H9 (cell line): Measurements from ENCODE around the gene ASPA. TPM values are rescaled to one million over a fixed set of nuclear protein-coding genes. Genes with fewer than 3 reads are reported as not detected.

ENCODE experiments used
- DNase-seq: peaks from one replicate; pipeline ENCODE4 v3.0.0-alpha.2; 2017
- H2AFZ ChIP-seq: one replicate; pipeline ENCODE4 v1.6.1; 2013; ENCODE audit warnings: mild to moderate bottlenecking, low read length, control low read depth, moderate library complexity
- H2AK5ac ChIP-seq: 2 replicates; pipeline ENCODE4 v1.6.1; 2013; ENCODE audit warnings: low read length, control low read depth, mixed read lengths; ENCODE audit not compliant: insufficient read length
- H2BK120ac ChIP-seq: one replicate; pipeline ENCODE4 v1.6.1; 2013; ENCODE audit warnings: low read depth, mild to moderate bottlenecking, low read length, control low read depth, inconsistent platforms; ENCODE audit not compliant: poor library complexity, severe bottlenecking
- H2BK12ac ChIP-seq: 2 replicates; pipeline ENCODE4 v1.6.1; 2013; ENCODE audit warnings: low read length, control low read depth, mixed read lengths, low read depth; ENCODE audit not compliant: insufficient read length
- H2BK15ac ChIP-seq: 2 replicates; pipeline ENCODE4 v1.6.1; 2013; ENCODE audit warnings: low read depth, low read length, control low read depth
- H2BK20ac ChIP-seq: one replicate; pipeline ENCODE4 v1.6.1; 2013; ENCODE audit warnings: low read depth, mild to moderate bottlenecking, low read length, control low read depth, inconsistent platforms; ENCODE audit not compliant: poor library complexity, severe bottlenecking
- H2BK5ac ChIP-seq: 2 replicates; pipeline ENCODE4 v1.6.1; 2013; ENCODE audit warnings: low read length, control low read depth, mixed read lengths; ENCODE audit not compliant: insufficient read length
- H3K14ac ChIP-seq: 2 replicates; pipeline ENCODE4 v1.6.1; 2013; ENCODE audit warnings: low read length, control low read depth; ENCODE audit not compliant: insufficient read depth
- H3K18ac ChIP-seq: 2 replicates; pipeline ENCODE4 v1.6.1; 2013; ENCODE audit warnings: low read depth, mild to moderate bottlenecking, mixed read lengths, low read length, control low read depth; ENCODE audit not compliant: insufficient read length
- H3K23ac ChIP-seq: 2 replicates; pipeline ENCODE4 v1.6.1; 2013; ENCODE audit warnings: low read length, control low read depth, mixed read lengths, low read depth; ENCODE audit not compliant: insufficient read length
- H3K23me2 ChIP-seq: 2 replicates; pipeline ENCODE4 v1.6.1; 2013; ENCODE audit warnings: low read depth, mild to moderate bottlenecking, mixed read lengths, low read length, control low read depth; ENCODE audit not compliant: insufficient read length, poor library complexity, severe bottlenecking
- H3K27ac ChIP-seq: 2 replicates; pipeline ENCODE4 v1.5.1; 2013; ENCODE audit warnings: low read length, control low read depth, mixed read lengths, low read depth; ENCODE audit not compliant: insufficient read length
- H3K27me3 ChIP-seq: 2 replicates; pipeline ENCODE4 v1.6.1; 2013; ENCODE audit warnings: low read length, control low read depth, inconsistent platforms; ENCODE audit not compliant: insufficient read depth
- H3K4ac ChIP-seq: 2 replicates; pipeline ENCODE4 v1.6.1; 2013; ENCODE audit warnings: low read depth, mild to moderate bottlenecking, control low read depth, inconsistent platforms, low read length, moderate library complexity
- H3K4me1 ChIP-seq: 2 replicates; pipeline ENCODE4 v1.6.1; 2013; ENCODE audit warnings: low read length, control low read depth, inconsistent platforms; ENCODE audit not compliant: insufficient read depth
- H3K4me2 ChIP-seq: 2 replicates; pipeline ENCODE4 v1.6.1; 2013; ENCODE audit warnings: low read length, control low read depth, mixed read lengths; ENCODE audit not compliant: insufficient read length, insufficient read depth
- H3K56ac ChIP-seq: 2 replicates; pipeline ENCODE4 v1.6.1; 2013; ENCODE audit warnings: low read depth, mild to moderate bottlenecking, mixed read lengths, low read length, control low read depth; ENCODE audit not compliant: insufficient read length
- H3K79me1 ChIP-seq: 2 replicates; pipeline ENCODE4 v1.6.1; 2013; ENCODE audit warnings: low read depth, mild to moderate bottlenecking, moderate library complexity, low read length, control low read depth, inconsistent platforms; ENCODE audit not compliant: insufficient read depth, poor library complexity, severe bottlenecking
- H3K79me2 ChIP-seq: 2 replicates; pipeline ENCODE4 v1.6.1; 2013; ENCODE audit warnings: low read length, control low read depth, inconsistent platforms; ENCODE audit not compliant: insufficient read depth
- H3K9ac ChIP-seq: 2 replicates; pipeline ENCODE4 v1.6.1; 2013; ENCODE audit warnings: low read length, control low read depth, mixed read lengths; ENCODE audit not compliant: insufficient read length; ENCODE audit errors: extremely low read depth
- H3K9me3 ChIP-seq: one replicate; pipeline ENCODE4 v1.6.1; 2013; ENCODE audit warnings: low read depth, low read length, inconsistent platforms; ENCODE audit not compliant: control insufficient read depth
- H3T11ph ChIP-seq: one replicate; pipeline ENCODE4 v1.6.1; 2013; ENCODE audit warnings: mild to moderate bottlenecking, low read length, control low read depth, inconsistent platforms
- H4K20me1 ChIP-seq: one replicate; pipeline ENCODE4 v1.6.1; 2013; ENCODE audit not compliant: control insufficient read depth, insufficient read length, insufficient read depth
- H4K5ac ChIP-seq: 2 replicates; pipeline ENCODE4 v1.6.1; 2013; ENCODE audit warnings: low read depth, mild to moderate bottlenecking, mixed read lengths, low read length, control low read depth; ENCODE audit not compliant: insufficient read length
- H4K8ac ChIP-seq: replicated peaks from 2 replicates; pipeline ENCODE4 v1.6.1; 2013; ENCODE audit warnings: low read length, control low read depth, mixed read lengths, low read depth; ENCODE audit not compliant: insufficient read length
- H4K91ac ChIP-seq: 2 replicates; pipeline ENCODE4 v1.6.1; 2013; ENCODE audit warnings: low read depth, mild to moderate bottlenecking, moderate library complexity, mixed read lengths, low read length, control low read depth; ENCODE audit not compliant: insufficient read length
- H3K27ac Mint-ChIP-seq, 3 experiments: 2 replicates in 2 of 3; 3 replicates in 1 of 3; pipeline ENCODE4 v1.8.0; 2020 to 2021; ENCODE audit warnings: mixed read lengths in 3 of 3, mild to moderate bottlenecking in 1 of 3, moderate library complexity in 1 of 3
- H3K27me3 Mint-ChIP-seq: 2 replicates; pipeline ENCODE4 v1.8.0; 2021; ENCODE audit warnings: low read depth, mild to moderate bottlenecking, moderate library complexity, mixed read lengths
- H3K36me3 Mint-ChIP-seq, 3 experiments: 2 replicates in 2 of 3; 3 replicates in 1 of 3; pipeline ENCODE4 v1.8.0; 2020 to 2021; ENCODE audit warnings: low read depth in 3 of 3, mixed read lengths in 3 of 3; ENCODE audit not compliant: insufficient read depth in 1 of 3
- H3K4me1 Mint-ChIP-seq, 2 experiments: 2 replicates each; pipeline ENCODE4 v1.8.0; 2020; ENCODE audit warnings: mixed read lengths in 2 of 2
- H3K4me3 Mint-ChIP-seq, 2 experiments: 2 replicates in 1 of 2; 3 replicates in 1 of 2; pipeline ENCODE4 v1.8.0; 2020 to 2021; ENCODE audit warnings: mild to moderate bottlenecking in 2 of 2, mixed read lengths in 2 of 2, moderate library complexity in 1 of 2
- H3K9me3 Mint-ChIP-seq, 2 experiments: 2 replicates in 1 of 2; 3 replicates in 1 of 2; pipeline ENCODE4 v1.8.0; 2020; ENCODE audit warnings: mild to moderate bottlenecking in 2 of 2, mixed read lengths in 2 of 2, moderate library complexity in 1 of 2
- WGBS: extraction: QIAGEN DNeasy Blood & Tissue Kit; methylation state at CpG from one replicate; pipeline ENCODE4 v1.1.7; 2013; ENCODE audit warnings: missing lambda C conversion rate, low lambda C conversion rate, mixed read lengths; ENCODE audit not compliant: insufficient read length; ENCODE audit errors: extremely low coverage; 5-methylcytosine and 5-hydroxymethylcytosine counted together
- total RNA-seq: library from RNA; stranded (reverse); gene quantifications from 2 replicates; pipeline ENCODE4 v1.2.1, GENCODE V29; 2021
- TF ChIP-seq, protein P1 (sequence below): fragments of 200-600 bp; sonication (generic); conservative IDR thresholded peaks from 3 replicates; pipeline ENCODE4 v1.8.0; 2021; ENCODE audit warnings: antibody characterized with exemption, mild to moderate bottlenecking

The ASPA gene
- total RNA-seq, 1 experiment from 2014 or later, result not detected

DNA sequence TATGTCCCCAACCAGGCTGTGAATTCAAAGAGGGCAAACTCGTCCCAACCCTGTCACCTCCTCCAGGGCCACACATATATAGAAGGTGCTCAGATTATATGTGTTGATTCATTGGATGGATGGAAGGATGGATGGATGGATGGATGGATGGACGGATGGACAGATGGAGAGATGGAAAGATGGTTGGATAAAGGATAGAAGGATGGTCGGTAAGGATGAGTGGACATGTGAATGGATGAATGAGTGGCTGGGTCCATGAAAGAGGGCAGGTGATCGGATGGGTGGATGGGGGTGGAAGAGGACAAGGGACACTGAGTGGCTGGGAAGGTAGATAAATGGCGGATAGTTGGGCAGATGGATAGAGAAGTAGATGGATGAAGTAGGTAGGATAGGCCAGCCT lies 51.7 kb downstream of the ASPA start:
- H3K36me3 Mint-ChIP-seq, result no peaks in the 10 kb centered on the region
- WGBS, result 100% methylated on average over 2 of the region's 5 CpGs

More for the DNA sequence above, 51.7 kb downstream of the ASPA start:
- Mint-ChIP-seq H3K9me3 (no peaks in the 10 kb centered on the region), H3K4me1 (peaks cover 11 to 26% of the 10 kb centered on the region in 2 experiments), H3K27me3 (no peaks in the 10 kb centered on the region; the same call in 1 of the 2 replicates), H3K4me3 (no peak overlapping the region), H3K27ac (no peak overlapping the region)
- H4K20me1 ChIP-seq, result no peaks in the 10 kb centered on the region
- H3K14ac ChIP-seq, result no peak overlapping the region
- no peak overlapping the region for H3K4me2 ChIP-seq
- no peak for DNase-seq
- no peak overlapping the region for H4K5ac ChIP-seq
- H3K4me1 ChIP-seq, result no peaks in the 10 kb centered on the region
- H2AFZ ChIP-seq, result no peak overlapping the region
- no peak overlapping the region for H4K8ac ChIP-seq
- H2BK5ac ChIP-seq, result no peak overlapping the region
- H2BK20ac ChIP-seq, result no peak overlapping the region
- no peaks in the 10 kb centered on the region for H3K9me3 ChIP-seq
- H3K27me3 ChIP-seq, result no peaks in the 10 kb centered on the region
- no peak overlapping the region for H2BK120ac ChIP-seq
- H3K56ac ChIP-seq, result no peak overlapping the region
- H4K91ac ChIP-seq, result no peak overlapping the region
- no peak overlapping the region for H3K18ac ChIP-seq
- H3K79me1 ChIP-seq, result no peaks in the 10 kb centered on the region
- no peak overlapping the region for H3K27ac ChIP-seq
- H3K79me2 ChIP-seq, result no peaks in the 10 kb centered on the region
- H3K23me2 ChIP-seq, result no peaks in the 10 kb centered on the region
- H3K23ac ChIP-seq, result no peak overlapping the region
- H2AK5ac ChIP-seq, result no peak overlapping the region
- no peak overlapping the region for H2BK12ac ChIP-seq
- no peak overlapping the region for H3K9ac ChIP-seq
- TF ChIP-seq, protein P1, sequence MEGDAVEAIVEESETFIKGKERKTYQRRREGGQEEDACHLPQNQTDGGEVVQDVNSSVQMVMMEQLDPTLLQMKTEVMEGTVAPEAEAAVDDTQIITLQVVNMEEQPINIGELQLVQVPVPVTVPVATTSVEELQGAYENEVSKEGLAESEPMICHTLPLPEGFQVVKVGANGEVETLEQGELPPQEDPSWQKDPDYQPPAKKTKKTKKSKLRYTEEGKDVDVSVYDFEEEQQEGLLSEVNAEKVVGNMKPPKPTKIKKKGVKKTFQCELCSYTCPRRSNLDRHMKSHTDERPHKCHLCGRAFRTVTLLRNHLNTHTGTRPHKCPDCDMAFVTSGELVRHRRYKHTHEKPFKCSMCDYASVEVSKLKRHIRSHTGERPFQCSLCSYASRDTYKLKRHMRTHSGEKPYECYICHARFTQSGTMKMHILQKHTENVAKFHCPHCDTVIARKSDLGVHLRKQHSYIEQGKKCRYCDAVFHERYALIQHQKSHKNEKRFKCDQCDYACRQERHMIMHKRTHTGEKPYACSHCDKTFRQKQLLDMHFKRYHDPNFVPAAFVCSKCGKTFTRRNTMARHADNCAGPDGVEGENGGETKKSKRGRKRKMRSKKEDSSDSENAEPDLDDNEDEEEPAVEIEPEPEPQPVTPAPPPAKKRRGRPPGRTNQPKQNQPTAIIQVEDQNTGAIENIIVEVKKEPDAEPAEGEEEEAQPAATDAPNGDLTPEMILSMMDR, result no peak
- no peak overlapping the region for H3K4ac ChIP-seq
- H2BK15ac ChIP-seq, result no peak overlapping the region
- H3T11ph ChIP-seq, result no peak overlapping the region
